Fibroblast of lung (primary cell): ENCODE measurements around the gene ERICH4.

ENCODE experiments used
- CTCF ChIP-seq, 2 donors: IDR thresholded peaks in 1 of 2; conservative IDR thresholded peaks in 1 of 2; 1 replicate in 1 of 2; 2 replicates in 1 of 2; pipeline ENCODE4 v1.5.1; 2011 to 2012; ENCODE audit warnings: low read length in 2 of 2, control low read depth in 1 of 2, inconsistent platforms in 1 of 2, low read depth in 1 of 2, mild to moderate bottlenecking in 1 of 2
- EZH2 ChIP-seq: IDR thresholded peaks from 2 replicates; pipeline ENCODE4 v1.5.1; 2012; ENCODE audit warnings: low read length, control low read depth, mild to moderate bottlenecking; ENCODE audit errors: missing control alignments

DNA sequence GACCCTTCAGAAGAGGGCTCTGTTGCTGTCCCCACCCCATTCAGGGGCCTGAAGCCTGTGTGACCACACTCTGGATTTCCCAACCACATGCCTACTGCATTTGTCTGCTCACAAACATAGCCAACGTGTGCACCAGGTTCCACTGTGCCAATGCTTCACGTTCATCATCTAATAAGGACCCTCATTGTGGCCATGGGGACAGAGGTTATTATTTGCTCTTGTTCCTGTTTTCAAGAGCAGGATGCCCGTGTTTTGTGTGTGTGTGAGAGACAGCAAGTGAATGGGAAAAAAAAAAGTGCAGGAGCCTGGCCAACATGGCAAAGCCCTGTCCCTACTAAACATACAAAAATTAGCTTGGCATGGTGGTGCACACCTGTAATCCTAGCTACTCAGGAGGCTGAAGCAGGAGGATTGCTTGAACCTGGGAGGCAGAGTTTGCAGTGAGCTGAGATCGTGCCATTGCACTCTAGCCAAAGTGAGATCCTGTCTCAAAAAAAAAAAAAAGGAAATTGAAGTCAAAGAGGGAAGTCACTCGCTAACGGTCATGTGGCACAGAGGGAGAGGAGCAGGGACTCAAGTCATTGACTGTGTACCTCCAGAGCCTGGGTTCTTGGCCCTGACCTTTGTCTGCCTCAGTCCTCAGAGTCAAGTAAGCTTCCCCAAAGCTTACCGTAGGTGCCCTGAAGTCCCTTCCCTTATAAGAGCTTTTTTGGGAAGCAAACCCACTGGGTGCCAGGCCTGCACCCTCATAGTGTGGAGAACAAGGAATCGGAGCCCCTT, 22.7 kb upstream of the ERICH4 start:
- TF ChIP-seq CTCF (conservative IDR thresholded peaks at IDR 0.05 in 1 of 2, IDR thresholded peaks at IDR 0.05 in 1 of 2; ENCODE audit: low read depth in 1 of 2, low read length in 2 of 2), result no peak
- TF ChIP-seq EZH2, result no peak
